GM04503 (cell line): ENCODE measurements around the gene CCDC71L.

ENCODE experiments used
- DNase-seq: peaks from one replicate; pipeline ENCODE4 v3.0.0-alpha.2; 2012; ENCODE audit warnings: low read depth

The CCDC71L gene

DNA sequence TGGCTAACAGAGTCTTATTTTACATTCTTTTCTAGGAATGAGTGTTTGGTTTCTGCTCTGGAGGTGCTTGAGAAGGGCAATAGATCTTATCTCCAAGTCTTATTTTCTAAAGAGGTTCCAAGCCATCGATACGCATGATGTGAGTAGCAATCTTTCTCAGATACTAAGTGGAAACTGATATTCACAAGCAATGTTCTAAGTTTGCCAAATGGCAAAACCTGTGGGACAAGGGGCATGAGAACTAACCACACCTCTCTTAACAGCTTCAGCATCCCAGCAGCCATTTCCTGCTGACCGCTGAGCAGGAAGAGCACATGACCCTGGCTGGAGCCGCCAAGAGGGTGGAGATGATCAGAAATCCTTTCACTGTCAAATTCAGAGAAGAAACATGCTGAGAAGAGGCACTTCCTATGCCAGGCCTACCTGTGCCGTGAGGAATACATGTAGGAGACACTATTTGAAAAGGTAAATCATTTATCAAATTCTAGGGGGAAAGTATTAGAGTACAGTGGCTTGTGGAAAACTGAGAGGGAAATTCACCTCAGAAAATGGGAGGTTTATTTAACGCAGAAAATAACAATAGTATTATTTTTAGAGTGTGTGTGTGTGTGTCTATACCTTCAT is 35.2 kb downstream of the CCDC71L start:
- no peak for DNase-seq

DNA sequence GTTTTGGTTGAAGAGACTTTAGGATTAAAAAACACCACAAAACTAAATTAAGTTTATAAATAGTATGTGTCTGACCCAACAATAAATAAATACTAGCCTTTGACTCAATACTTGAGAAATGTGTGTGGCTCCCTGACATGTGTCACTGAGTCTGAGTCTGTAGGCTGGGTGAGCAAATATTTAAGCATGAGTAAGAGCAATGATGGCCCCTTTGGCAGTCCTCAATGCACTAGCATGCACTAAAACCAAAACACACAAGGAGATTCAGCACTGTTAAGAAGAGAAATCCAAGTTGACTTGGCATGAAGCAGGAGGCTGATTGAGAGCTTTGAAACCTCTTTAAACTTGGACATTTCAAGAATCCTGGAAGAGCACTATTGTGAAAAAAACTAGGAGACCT is 37.1 kb downstream of the CCDC71L start:
- peak; percentile 89 for DNase-seq

DNA sequence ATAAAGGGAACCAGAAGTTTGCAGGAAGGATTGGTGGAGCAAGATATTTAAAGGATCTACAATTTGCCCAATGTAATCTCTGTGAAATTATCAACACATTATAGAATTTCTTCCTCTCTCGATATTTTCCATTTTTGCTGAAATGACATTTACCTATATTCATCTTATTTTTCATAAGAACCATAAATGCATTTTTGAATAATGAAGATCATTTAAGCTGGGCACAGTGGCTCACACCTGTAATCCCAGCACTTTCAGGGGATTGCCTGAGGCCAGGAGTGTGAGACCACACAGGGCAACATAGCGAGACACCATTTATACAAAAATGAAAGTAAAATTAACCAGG is 37.7 kb downstream of the CCDC71L start:
- DNase-seq = no peak

DNA sequence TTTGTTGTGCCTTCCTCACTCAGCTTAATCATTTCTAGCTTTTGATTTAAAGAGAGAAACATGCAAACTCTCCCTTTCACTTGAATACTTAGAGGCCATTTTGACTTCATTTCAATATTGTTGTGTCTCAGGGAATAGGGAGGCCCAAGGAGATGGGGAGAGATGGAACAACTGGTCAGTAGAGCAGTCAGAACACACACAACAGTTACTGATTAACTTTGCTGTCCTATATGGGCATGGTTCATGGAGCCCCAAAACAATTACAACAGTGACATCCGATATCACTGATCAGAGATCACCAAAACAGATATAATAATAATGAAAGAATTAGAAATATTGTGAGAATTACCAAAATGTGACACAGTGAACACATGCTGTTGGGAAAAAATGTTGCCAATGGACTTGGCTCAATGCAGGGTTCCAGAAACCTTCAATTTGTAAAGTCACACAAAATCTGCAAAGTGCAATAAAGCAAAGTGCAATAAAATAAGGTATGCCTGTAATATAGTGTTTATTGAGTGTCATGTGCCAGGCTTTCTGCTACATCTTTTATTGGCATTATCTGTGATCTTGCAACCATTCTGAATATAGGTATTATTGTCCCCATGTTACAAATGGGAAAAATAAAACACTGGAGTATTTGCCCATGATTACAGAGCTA is 38.2 kb downstream of the CCDC71L start:
- DNase-seq = no peak

DNA sequence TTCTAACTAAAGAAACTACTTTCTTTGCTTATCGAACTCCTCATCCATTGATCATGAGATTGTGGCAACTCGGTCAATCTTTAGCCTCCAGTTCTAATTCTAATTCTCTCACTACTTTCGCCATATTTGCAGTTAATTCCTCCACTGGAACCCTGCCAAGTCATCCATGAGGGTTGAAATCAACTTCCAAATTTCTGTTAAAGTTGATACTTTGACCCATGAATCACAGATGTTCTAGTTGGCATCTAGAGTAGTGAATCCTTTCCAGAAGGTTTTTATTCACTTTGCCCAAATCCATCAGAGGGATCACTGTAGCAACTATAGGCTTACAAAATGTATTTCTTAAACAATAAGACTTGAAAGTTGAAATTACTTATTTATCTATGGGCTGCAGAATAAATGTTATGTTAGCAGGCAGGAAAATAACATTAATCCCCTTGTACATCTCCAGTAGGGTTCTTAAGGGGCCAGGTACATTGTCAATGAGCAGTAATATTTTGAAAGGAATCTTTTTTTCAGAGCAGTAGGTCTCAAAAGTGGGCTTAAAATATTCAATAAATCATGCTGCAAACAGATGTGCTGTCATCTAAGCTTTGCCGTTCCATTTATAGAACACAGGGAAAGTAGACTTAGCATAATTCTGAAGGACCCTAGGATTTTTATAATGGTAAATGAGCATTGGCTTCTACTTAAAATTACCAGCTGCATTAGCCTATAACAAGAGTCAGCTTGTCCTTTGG is 39.4 kb downstream of the CCDC71L start:
- DNase-seq = no peak

DNA sequence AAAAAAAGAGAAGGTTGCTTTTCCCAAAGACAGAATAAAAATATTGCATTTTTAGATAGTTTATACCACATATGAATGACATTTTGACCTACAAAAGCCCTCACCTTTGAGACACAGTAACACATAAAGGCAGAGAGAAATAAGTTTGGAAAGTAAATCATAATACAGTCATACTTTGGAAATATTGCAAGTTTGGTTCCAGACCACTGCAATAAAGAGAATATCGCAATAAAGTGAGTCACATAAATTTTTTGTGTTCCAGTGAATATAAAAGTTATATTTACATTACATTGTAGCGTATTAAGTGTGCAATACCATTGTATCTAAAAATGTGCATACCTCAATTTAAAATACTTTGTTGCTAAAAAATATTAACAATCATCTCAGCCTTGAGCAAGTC is 40.3 kb downstream of the CCDC71L start:
- no peak for DNase-seq

DNA sequence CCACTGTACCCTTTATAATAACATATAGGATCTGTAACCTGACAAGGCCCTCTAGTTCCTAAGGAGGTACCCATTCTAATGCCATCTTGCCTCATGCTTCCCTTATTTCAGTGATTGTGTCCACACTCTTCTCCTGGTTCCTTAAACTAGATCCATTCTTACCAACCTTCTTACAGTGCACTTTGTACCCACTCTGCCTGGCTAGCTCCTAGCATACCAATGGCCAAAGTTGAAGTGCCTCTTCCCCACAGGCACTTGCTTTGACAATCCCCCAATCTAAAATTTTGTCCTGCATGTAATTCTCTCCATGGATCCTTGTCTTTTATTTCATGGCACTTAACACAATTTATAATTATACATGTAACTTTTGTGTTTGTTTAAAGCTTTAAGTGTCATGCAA is 40.9 kb downstream of the CCDC71L start:
- DNase-seq = no peak

DNA sequence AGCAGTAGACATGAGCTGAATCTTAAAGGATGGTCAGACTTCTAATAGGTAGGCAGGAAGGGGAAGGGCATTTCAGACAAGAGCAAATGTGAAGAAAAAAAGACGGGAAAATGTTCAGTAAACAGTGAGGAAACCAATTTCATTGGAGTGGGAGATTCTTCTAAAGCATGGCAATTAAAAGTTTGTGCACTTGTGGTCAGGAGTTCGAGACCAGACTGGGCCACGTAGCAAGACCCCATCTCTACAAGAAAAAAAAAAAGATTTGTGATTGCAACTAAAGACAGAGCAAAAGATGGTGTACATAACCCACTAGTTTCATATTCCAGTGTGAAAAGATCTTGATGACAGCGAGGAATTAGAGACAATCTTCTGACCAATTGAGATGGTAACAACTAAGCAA is 41.7 kb downstream of the CCDC71L start:
- DNase-seq = no peak

DNA sequence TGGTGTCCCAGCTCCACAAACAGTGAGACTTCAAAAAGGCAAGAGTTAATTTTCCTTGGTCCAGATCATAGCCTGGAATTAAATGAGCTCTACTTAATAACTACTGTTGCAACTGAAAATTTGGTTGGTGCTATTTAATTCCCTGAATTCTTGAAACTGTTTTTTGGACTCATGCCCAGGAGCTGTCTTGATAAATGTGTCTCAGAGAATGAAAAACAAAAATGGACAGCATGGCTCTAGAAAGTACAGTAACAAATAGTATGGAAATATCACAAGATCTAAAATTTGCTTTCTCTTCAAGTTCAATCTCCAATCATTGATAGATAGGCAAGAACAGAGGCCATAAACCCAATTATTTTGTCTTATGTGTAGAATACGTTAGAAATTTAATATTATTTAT is 42.5 kb downstream of the CCDC71L start:
- DNase-seq = no peak

DNA sequence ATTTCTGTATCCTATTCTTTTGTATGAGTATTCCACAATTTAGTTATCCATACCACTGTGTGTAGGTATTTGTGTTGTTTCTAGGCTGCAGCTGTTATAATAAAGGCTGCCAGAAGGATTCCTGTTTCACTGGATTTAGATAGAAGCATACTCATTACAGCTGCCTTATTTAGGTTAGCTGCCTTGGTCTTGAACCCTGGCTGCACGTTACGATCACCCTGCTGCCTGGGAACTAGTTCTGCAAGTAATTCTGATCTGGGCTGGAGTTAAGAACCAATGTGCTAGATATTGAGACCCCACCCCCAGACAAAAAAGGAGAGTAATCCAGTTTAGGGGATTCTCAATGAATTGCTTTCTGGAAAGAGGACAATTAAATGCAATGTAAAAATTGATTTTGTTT is 43.1 kb downstream of the CCDC71L start:
- DNase-seq = no peak

DNA sequence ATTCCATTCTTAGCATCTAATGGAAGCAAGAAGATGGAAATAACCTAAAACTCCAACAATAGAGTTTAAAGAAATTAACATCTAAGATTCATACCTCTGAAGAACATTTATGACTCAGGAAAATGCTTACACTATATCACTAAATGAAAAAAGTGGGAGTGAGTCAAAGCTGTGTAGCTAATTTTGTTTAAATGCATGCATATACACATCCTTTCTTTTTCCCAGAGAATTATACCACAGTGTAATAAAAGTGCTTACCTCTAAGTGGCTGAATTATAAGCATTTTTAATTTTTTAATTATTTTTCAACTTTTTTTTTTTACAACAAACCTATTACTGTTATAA is 44.3 kb downstream of the CCDC71L start:
- no peak for DNase-seq

DNA sequence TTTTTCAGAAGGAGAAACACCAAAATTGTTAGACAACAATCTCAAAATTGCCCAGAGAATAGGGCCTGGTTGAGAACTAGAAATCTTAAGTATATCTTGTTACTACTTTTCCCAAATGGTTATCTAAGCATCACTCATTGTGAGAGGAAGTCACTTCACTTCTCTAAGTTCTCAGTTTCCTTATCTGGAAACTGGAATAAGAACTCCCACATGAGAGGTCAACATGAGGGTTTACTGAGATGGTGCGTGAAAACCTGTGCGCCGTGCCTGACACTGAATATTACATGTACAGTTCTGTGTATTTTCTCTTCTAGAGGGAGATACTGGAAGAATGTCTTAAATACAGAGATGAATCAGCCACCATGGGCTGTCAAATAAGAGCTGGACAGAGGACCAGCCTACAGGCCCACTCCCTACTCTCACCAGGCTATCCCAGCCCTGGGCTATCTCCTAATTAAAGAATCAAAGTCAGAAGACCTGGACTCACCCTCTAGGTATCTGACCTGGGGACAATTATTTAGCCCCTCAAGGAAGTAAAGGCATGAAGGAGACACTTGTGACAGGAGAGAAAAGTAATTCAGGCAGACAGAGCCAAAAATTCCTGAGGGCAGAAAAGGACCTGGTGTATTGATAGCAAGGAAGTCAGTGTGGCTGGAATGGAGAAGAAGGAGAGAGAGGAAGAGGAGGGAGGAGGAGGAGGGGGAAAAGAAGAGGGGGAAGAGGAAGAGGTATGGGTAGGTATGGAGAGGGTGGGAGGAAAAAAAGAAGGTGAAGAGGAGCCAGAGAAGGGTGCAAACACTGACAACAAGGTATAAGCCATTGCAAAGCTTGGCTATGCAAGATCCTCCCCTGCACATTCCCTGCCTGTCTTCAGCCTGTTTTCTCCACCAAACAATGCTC is 44.9 kb downstream of the CCDC71L start:
- no peak for DNase-seq

DNA sequence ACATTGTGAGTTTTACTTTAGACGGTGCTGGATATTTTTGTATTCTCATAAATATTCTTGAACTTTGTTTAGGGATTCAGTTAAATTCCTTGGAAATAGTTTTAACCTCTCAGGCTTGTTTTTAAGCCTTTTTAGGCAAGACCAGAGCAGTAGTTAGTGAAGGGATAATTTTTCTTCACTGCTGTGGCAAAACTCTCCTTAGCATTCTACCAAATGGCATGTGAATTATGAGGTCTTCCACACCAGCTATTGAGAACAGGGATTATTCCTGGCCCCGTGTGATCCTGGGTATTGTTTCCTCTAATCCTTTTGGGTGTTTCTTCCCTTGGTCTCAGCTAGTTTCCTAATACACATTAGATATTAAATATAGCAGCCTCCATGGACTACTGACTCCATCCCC is 46.2 kb downstream of the CCDC71L start:
- DNase-seq = no peak

DNA sequence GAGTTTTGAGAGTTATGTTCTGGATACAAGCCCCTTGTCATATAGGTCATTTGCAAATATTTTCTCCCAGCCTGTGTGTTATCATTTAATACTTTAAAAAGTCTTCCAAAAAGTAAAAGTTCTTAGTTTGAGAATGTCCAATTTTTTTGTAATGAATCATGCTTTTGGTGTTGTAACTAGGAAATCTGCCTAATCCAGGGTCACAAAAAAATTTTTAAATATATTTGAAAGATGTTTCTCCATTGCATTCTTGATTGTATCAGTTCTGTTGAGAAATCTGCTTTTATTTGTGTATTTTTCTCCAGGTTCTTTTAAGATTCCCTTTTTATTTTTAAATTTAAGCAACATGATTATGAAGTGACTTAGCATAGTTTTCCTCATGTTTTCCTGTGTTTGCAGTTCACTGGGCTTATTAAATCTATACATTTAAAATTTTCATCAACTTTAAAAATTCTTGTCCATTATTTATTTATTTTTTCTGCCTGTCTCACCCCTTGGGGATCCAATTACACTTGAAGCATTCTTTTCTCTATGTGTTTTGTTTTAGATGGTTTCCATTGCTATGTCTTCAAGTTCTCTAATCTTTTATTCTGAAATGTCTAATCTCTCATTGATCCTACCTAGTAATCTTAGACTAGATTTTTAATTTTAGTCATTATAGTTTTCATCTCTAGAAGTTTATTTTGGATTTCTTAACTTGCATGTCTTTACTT is 47.0 kb downstream of the CCDC71L start:
- no peak for DNase-seq

DNA sequence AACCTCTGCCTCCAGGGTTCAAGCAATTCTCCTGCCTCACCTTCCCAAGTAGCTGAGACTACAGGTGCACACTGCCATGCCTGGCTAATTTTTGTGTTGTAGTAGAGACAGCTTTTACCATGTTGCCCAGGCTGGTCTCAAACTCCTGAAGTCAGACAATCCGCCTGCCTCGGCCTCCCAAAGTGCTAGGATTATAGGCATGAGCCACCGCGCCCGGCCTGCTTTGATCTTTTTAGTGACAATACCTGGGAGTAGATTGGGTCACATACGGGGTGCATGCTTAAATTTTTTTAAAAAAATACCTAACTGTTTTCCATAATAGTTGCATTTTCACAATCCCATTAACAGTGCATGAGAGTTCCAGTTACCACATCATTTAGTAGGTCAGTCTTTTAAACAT is 47.7 kb downstream of the CCDC71L start:
- DNase-seq = no peak

DNA sequence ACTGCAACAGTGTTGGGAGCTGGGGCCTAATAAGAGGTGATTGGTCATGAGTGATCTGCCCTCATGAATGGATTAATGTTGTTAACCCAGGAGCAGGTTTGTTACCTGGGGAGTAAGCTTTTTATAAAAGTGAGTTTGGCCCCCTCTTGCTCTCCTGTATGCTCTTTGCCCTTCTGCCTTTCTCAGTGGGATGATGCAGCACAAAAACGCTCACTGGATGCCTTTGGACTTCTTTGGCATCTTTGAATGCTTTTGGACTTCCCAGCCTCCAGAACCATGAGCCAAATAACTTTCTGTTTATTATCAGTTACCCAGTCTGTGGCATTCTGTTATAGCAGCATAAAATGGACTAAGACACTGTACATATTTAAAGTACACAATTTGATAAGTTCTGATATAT is 48.5 kb downstream of the CCDC71L start:
- DNase-seq = no peak

DNA sequence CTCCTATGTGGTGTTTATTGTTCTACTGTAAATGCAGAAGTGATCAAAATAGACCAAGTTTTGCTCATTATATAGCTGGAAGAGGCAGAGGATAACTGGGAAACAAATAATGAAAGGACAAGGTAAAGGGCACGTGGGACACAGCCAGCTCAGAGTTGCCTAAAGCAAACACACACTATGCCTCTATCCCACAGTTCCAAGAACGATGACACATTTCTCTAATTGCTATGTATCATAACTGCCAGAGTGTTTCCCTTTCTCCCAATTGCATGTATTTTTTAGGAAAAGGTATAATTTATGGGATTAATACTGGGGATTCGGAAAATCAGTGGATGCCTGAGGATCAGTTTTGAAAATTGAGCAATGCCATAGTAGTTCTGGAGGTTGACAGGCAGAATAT is 49.0 kb downstream of the CCDC71L start:
- no peak for DNase-seq

DNA sequence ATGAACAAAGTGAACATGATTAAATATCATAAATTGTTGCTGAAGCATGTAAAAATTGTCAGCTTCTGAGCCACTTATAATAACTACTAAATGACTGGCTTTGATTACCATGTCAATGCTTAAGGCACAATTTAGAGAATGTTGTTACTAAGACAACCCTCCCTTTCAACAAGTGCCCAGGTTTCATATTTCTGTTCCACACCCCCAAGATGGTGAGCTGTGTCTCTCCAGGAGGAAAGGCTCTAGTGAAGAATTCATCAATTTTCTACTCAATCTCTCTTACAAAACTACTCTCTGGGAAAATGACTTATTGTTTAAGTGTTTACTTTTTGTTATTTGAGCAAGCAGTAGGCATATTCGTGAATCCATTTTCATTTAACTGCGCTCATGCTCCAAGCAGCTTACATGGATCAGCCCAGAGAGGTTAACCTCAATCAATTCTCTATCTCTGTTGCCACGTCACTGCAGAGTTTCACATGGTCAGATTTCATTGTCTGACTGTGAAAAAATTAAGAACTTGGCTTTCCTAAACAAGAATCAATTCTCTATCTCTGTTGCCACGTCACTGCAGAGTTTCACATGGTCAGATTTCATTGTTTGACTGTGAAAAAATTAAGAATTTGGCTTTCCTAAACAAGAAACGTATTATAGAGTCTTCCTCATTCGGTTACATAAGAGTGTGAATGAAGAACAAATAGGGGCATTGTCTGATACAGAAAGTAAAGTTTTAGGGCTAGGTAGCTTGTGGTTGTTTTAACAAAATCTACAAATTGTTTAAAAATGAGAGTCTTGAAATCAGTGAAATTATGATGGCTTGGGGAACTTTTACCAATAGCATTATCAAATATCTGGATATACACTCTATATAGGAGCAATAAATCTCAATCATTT is 49.7 kb downstream of the CCDC71L start:
- no peak for DNase-seq

DNA sequence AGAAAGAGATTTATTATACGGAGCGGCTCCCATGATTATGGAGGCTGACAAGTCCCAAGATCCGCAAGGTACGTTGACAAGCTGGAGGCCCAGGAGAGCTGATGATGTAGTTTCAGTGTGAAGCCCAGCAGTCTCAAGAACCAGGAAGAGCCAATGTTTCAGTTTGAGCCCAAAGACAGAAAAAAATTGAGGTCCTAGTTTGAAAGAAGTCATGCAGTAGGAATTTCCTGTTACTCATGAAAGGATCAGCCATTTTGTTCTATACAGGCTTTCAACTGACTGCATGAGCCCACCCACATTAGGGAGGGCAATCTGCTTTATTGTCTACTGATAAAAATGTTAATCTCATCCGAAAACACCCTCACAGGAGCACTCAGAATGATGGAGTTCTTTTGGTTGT is 51.5 kb downstream of the CCDC71L start:
- DNase-seq = no peak

DNA sequence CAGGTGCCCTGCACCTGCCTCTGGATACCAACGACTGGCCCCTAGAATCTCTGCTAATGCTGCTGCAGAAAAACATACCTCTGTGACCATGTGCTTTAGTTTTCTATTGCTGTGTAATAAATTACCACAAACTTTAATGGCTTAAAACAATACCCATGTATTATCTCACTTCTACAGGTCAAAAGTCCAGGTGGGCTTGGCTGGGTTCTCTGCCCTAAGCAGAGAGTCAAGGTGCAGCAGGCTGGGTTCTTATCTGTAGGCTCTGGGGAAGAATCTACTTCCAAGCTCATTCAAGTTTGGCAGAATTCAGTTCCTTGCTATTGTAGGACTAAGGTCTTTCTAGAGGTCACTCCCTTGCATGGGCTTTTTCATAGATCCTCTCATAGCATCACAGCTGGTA is 52.3 kb downstream of the CCDC71L start:
- no peak for DNase-seq
